Measurements from ENCODE around the gene TMEM260. TPM values are rescaled to one million over a fixed set of nuclear protein-coding genes. Genes with fewer than 3 reads are reported as not detected.

The TMEM260 gene
- total and polyA plus RNA-seq, 2 donors (not counting 3 experiments of a cell fraction or from before 2014, with no cell fraction given), result 9.1 to 16.2 TPM

- POLR2A ChIA-PET, result no interaction called here
- no peaks in the 10 kb centered on the region for H3K9me3 ChIP-seq (replicated peaks; ENCODE audit: control insufficient read depth, insufficient read depth, low read length)
- H3K4me2 ChIP-seq (ENCODE audit: insufficient read depth, low read length), result no peak overlapping the region
- H2AFZ ChIP-seq (ENCODE audit: low read depth, low read length), result no peak overlapping the region
- DNase-seq (ENCODE audit: low read depth, low spot score) (no peak), FAIRE-seq (no peak)
- no peaks in the 10 kb centered on the region for H4K20me1 ChIP-seq (replicated peaks; ENCODE audit: control insufficient read depth, extremely low read depth, insufficient read depth, low read length)
- H3K4me1 ChIP-seq (ENCODE audit: control insufficient read depth, extremely low read depth, insufficient read depth, low read length), result no peaks in the 10 kb centered on the region
- no peaks in the 10 kb centered on the region for H3K79me2 ChIP-seq (ENCODE audit: control insufficient read depth, insufficient read depth, low read length)
- BruUV-seq (replicated peaks), result no TSS peak
- no peaks in the 10 kb centered on the region for H3K9me1 ChIP-seq (replicated peaks; ENCODE audit: control insufficient read depth, extremely low read depth, insufficient read depth, low read length)
- CTCF ChIA-PET, result interaction anchor here (0.7 to 2.5 kb wide), 14 partner anchors 9 to 1414 kb away, joined by 3 to 26 read pairs (median 4); no protein-coding TSS in a partner anchor
- TF ChIP-seq POLR2A (IDR thresholded peaks at IDR 0.05; ENCODE audit: low read depth, low read length) (no peak), GATA2 (IDR thresholded peaks at IDR 0.05; ENCODE audit: insufficient read depth, insufficient read length, low read depth, low read length) (no peak), JUN (IDR thresholded peaks at IDR 0.05; ENCODE audit: borderline replicate concordance, insufficient read depth, insufficient read length, low read depth) (no peak), FOS (IDR thresholded peaks at IDR 0.05; ENCODE audit: borderline replicate concordance, insufficient read depth, low read length) (no peak), MYC (IDR thresholded peaks at IDR 0.05; ENCODE audit: low read depth, low read length) (no peak), EZH2 (IDR thresholded peaks at IDR 0.05; ENCODE audit: borderline replicate concordance, low read depth, low read length, severe bottlenecking) (no peak), POLR2AphosphoS5 (IDR thresholded peaks at IDR 0.05; ENCODE audit: insufficient read depth, low read depth, low read length) (no peak)
- TF ChIP-seq, protein P1, sequence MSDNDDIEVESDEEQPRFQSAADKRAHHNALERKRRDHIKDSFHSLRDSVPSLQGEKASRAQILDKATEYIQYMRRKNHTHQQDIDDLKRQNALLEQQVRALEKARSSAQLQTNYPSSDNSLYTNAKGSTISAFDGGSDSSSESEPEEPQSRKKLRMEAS (IDR thresholded peaks at IDR 0.05; ENCODE audit: insufficient read depth, insufficient read length), result no peak
- TF ChIP-seq, protein P2, sequence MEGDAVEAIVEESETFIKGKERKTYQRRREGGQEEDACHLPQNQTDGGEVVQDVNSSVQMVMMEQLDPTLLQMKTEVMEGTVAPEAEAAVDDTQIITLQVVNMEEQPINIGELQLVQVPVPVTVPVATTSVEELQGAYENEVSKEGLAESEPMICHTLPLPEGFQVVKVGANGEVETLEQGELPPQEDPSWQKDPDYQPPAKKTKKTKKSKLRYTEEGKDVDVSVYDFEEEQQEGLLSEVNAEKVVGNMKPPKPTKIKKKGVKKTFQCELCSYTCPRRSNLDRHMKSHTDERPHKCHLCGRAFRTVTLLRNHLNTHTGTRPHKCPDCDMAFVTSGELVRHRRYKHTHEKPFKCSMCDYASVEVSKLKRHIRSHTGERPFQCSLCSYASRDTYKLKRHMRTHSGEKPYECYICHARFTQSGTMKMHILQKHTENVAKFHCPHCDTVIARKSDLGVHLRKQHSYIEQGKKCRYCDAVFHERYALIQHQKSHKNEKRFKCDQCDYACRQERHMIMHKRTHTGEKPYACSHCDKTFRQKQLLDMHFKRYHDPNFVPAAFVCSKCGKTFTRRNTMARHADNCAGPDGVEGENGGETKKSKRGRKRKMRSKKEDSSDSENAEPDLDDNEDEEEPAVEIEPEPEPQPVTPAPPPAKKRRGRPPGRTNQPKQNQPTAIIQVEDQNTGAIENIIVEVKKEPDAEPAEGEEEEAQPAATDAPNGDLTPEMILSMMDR (IDR thresholded peaks at IDR 0.05; ENCODE audit: extremely low read depth in 1 of 2, insufficient read depth in 1 of 2, low read depth in 1 of 2, low read length in 2 of 2), result no peak
- dilution Hi-C loops (cut with MboI; ENCODE audit: extremely low pct_ligation_motif_present, low sequenced_read_pairs) (no loop called here), intact Hi-C loops (cut with micrococcal nuclease) (loop anchor here (5.0 to 10.0 kb wide), 2 partner anchors 77 to 515 kb away; no protein-coding TSS in a partner anchor)
- no peak overlapping the region for H3K4me3 ChIP-seq (replicated peaks in 1 of 3; ENCODE audit: insufficient read depth in 1 of 3, low read depth in 1 of 3, low read length in 3 of 3)
- H3K36me3 ChIP-seq (ENCODE audit: control insufficient read depth in 2 of 2, extremely low read depth in 1 of 2, insufficient read depth in 2 of 2, low read length in 2 of 2), result no peaks in the 10 kb centered on the region
- H3K27ac ChIP-seq (ENCODE audit: insufficient read depth, low read depth, low read length), result no peak overlapping the region
- H3K27me3 ChIP-seq (ENCODE audit: control insufficient read depth in 2 of 2, insufficient read depth in 2 of 2, low read length in 2 of 2), result no peaks in the 10 kb centered on the region
- no peak overlapping the region for H3K9ac ChIP-seq (replicated peaks; ENCODE audit: extremely low read depth, insufficient read depth, low read length)
Measured at GRCh38 chr14:56659378-56659777, 79.8 kb downstream of the TMEM260 start.
